ENCODE results near the gene ACAD9. TPM values are rescaled to one million over a fixed set of nuclear protein-coding genes. Genes with fewer than 3 reads are reported as not detected.

Gene ACAD9
- total RNA-seq, 4 donors from 2014 or later, result 27.3 to 91.2 (median 49.5) TPM

- Histone ChIP-seq H3K36me3 (peaks cover 0 to 22% (median 0%) of the 10 kb centered on the region in 3 donors), H3K9me3 (no peaks in the 10 kb centered on the region), H3K4me1 (peaks cover 7 to 42% (median 14%) of the 10 kb centered on the region in 4 donors), H3K4me3 (no peak overlapping the region), H3K27ac (no peak overlapping the region), H3K27me3 (no peaks in the 10 kb centered on the region)
- no peak for TF ChIP-seq POLR2A (IDR thresholded peaks at IDR 0.05)
- TF ChIP-seq, protein P1, sequence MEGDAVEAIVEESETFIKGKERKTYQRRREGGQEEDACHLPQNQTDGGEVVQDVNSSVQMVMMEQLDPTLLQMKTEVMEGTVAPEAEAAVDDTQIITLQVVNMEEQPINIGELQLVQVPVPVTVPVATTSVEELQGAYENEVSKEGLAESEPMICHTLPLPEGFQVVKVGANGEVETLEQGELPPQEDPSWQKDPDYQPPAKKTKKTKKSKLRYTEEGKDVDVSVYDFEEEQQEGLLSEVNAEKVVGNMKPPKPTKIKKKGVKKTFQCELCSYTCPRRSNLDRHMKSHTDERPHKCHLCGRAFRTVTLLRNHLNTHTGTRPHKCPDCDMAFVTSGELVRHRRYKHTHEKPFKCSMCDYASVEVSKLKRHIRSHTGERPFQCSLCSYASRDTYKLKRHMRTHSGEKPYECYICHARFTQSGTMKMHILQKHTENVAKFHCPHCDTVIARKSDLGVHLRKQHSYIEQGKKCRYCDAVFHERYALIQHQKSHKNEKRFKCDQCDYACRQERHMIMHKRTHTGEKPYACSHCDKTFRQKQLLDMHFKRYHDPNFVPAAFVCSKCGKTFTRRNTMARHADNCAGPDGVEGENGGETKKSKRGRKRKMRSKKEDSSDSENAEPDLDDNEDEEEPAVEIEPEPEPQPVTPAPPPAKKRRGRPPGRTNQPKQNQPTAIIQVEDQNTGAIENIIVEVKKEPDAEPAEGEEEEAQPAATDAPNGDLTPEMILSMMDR (IDR thresholded peaks at IDR 0.05), result no peak
- no peak for DNase-seq
Observed at GRCh38 chr3:128881576-128881975, 2.2 kb downstream of the ACAD9 start.

GRCh38 chr3:128882719-128883118 is 3.3 kb downstream of the ACAD9 start:
- Histone ChIP-seq H3K4me3 (no peak overlapping the region), H3K9me3 (no peaks in the 10 kb centered on the region), H3K27me3 (no peaks in the 10 kb centered on the region), H3K36me3 (peaks cover 0 to 33% (median 0%) of the 10 kb centered on the region in 3 donors), H3K27ac (no peak overlapping the region), H3K4me1 (peaks cover 7 to 42% (median 14%) of the 10 kb centered on the region in 4 donors)
- no peak for DNase-seq
- TF ChIP-seq, protein P1 (IDR thresholded peaks at IDR 0.05), result no peak
- TF ChIP-seq POLR2A (IDR thresholded peaks at IDR 0.05), result no peak

DNA sequence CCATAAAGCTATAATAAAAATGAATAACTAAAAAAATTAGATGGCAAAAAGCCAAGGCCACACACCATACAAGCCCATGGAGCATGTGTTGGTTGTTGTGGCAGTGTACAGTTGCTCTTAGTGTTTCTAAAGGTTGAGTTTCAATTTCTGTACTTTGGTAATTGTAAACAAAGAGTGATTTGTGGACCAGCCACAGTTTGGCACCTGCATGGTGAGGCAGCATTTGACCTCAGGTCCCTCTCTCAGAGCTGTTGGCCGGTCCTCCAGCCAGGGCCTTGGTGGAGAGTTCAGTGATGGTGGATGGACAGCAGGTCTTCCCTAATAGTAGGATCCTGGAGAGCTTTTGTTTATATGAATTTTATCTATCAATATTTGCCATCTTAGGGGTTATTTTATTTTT is 5.6 kb downstream of the ACAD9 start:
- no peaks in the 10 kb centered on the region for H3K9me3 ChIP-seq
- DNase-seq, result no peak
- no peak for TF ChIP-seq POLR2A (IDR thresholded peaks at IDR 0.05)
- TF ChIP-seq, protein P1 (IDR thresholded peaks at IDR 0.05), result no peak
- no peak overlapping the region for H3K4me3 ChIP-seq
- H3K27me3 ChIP-seq, result no peaks in the 10 kb centered on the region
- peaks cover 0 to 31% (median 7%) of the 10 kb centered on the region in 4 donors for H3K4me1 ChIP-seq
- no peak overlapping the region for H3K27ac ChIP-seq
- H3K36me3 ChIP-seq, result peaks cover 0 to 42% (median 0%) of the 10 kb centered on the region in 3 donors

DNA sequence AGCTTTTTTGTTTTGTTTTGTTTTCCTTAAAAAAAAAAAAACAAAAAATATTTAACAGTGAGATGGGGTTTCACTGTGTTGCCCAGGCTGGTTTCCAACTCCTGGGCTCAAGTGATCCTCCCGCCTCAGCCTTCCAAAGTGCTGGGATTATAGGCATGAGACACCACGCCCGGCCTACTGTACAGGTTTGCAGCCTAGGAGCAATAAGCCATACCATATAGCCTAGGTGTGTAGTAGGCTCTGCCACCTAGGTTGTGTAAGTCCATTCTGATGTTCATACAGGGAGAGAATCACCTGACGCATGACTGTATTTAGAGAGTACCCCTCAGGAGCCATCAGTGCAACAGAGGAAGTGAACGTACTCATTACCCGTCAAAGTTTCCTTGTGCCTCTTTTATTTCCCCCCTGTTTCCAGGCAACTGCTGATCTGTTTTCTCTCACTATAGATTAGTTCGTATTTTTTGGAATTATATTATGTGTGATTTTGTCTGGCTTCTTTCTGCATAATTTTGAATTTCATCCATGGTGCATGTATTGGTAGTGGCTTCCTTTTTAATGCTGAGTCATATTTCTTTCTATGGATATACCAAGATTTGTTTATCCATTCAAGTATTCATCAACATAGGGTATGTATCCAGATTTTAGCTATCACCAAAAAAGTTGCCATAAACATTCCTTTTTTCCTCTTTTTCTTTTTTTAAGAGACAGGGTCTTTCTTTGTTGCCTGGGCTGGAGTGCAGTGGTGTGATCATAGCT is 9.9 kb downstream of the ACAD9 start:
- DNase-seq, result no peak
- no peak for TF ChIP-seq POLR2A (IDR thresholded peaks at IDR 0.05)
- TF ChIP-seq, protein P1 (IDR thresholded peaks at IDR 0.05), result no peak
- H3K27me3 ChIP-seq, result no peaks in the 10 kb centered on the region
- no peak overlapping the region for H3K27ac ChIP-seq
- H3K4me1 ChIP-seq, result no peaks in the 10 kb centered on the region
- H3K9me3 ChIP-seq, result no peaks in the 10 kb centered on the region
- peaks cover 0 to 53% (median 0%) of the 10 kb centered on the region in 3 donors for H3K36me3 ChIP-seq
- H3K4me3 ChIP-seq, result no peak overlapping the region

DNA sequence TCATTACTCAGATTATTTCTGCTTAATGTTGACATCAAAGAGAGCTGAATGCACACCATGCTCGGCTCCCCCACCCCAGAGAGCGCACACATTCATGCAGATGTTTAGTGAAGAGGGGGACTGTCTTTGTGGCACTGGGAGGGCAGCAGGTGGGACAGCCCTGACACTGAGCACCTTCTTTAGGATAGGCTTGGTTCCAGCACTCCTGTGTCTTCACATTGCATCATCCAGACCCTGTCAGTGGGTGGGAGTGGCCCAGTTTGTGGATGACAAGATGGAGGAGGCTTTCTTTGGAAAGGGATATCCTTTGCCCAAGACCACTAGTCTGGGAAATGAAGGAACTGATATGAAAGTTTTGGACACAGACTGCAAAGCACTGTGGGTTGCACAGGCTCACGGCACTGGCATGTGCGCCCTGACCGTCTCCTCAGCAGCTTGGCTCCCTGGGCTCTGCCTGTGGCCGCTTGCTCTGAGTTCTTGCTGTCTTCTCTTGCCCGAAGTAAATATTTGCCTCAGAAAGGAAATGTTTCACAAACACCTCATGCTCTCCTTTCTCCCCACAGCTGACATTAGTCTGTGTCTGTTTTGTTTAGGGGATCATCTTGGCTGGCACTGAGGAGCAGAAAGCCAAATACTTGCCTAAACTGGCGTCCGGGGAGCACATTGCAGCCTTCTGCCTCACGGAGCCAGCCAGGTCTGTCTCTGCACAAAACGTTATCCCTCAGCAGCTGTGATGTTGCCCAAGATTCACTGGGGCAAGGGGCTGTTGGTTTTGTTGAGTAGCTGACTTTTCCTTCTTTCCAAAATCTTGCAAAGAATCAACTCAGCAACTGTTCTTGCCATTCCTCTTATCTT is 16.6 kb downstream of the ACAD9 start:
- no peaks in the 10 kb centered on the region for H3K9me3 ChIP-seq
- H3K27ac ChIP-seq, result no peak overlapping the region
- no peaks in the 10 kb centered on the region for H3K27me3 ChIP-seq
- no peak overlapping the region for H3K4me3 ChIP-seq
- peaks cover 0 to 76% (median 0%) of the 10 kb centered on the region in 3 donors for H3K36me3 ChIP-seq
- TF ChIP-seq, protein P1 (IDR thresholded peaks at IDR 0.05), result no peak
- no peak for TF ChIP-seq POLR2A (IDR thresholded peaks at IDR 0.05)
- H3K4me1 ChIP-seq, result no peaks in the 10 kb centered on the region
- no peak for DNase-seq
